Loucy (cell line): ENCODE results near the gene BMP6.

ENCODE experiments used
- H2AFZ ChIP-seq: fragments of 200-600 bp; sonication (generic); 2 replicates; pipeline ENCODE4 v1.6.0; 2016; ENCODE audit warnings: antibody characterized with exemption, mild to moderate bottlenecking, low read length, moderate library complexity
- H3F3A ChIP-seq: fragments of 200-600 bp; 2 replicates; pipeline ENCODE4 v1.6.0; 2016; ENCODE audit warnings: antibody characterized with exemption, low read depth, mild to moderate bottlenecking
- H3K27me3 ChIP-seq: fragments of 200-600 bp; sonication (generic); 2 replicates; pipeline ENCODE4 v1.6.1; 2014; ENCODE audit warnings: low read length, mild to moderate bottlenecking; ENCODE audit not compliant: insufficient read depth, poor library complexity, severe bottlenecking
- H3K36me3 ChIP-seq: fragments of 200-600 bp; sonication (generic); 2 replicates; pipeline ENCODE4 v1.6.1; 2016; ENCODE audit warnings: low read length; ENCODE audit not compliant: insufficient read depth
- H3K4me1 ChIP-seq: fragments of 200-600 bp; sonication (generic); 2 replicates; pipeline ENCODE4 v1.5.1; 2014; ENCODE audit warnings: low read length, mild to moderate bottlenecking; ENCODE audit not compliant: insufficient read depth, poor library complexity, severe bottlenecking
- H3K4me2 ChIP-seq: fragments of 200-600 bp; sonication (generic); 2 replicates; pipeline ENCODE4 v1.6.0; 2014; ENCODE audit warnings: antibody characterized with exemption, low read length, low read depth, mild to moderate bottlenecking; ENCODE audit not compliant: poor library complexity, severe bottlenecking
- H3K4me3 ChIP-seq: fragments of 200-600 bp; sonication (generic); 2 replicates; pipeline ENCODE4 v1.5.1; 2014; ENCODE audit warnings: low read length, mild to moderate bottlenecking, mixed read lengths; ENCODE audit not compliant: poor library complexity, severe bottlenecking
- H3K79me2 ChIP-seq: fragments of 200-600 bp; sonication (generic); 2 replicates; pipeline ENCODE4 v1.6.1; 2014; ENCODE audit warnings: low read length; ENCODE audit not compliant: insufficient read depth
- H3K9ac ChIP-seq: fragments of 200-600 bp; sonication (generic); 2 replicates; pipeline ENCODE4 v1.6.0; 2014; ENCODE audit warnings: mild to moderate bottlenecking, low read depth, low read length, moderate library complexity; ENCODE audit not compliant: poor library complexity, severe bottlenecking
- H3K9me2 ChIP-seq: fragments of 200-600 bp; sonication (generic); replicated peaks from 2 replicates; pipeline ENCODE4 v1.6.1; 2016; ENCODE audit warnings: low read depth, low read length, mixed read lengths
- H3K9me3 ChIP-seq: fragments of 200-600 bp; sonication (generic); 2 replicates; pipeline ENCODE4 v1.6.1; 2014; ENCODE audit warnings: mild to moderate bottlenecking, antibody characterized with exemption, low read length, low read depth; ENCODE audit not compliant: insufficient read depth
- H4K20me1 ChIP-seq: fragments of 200-600 bp; sonication (generic); 2 replicates; pipeline ENCODE4 v1.6.0; 2014; ENCODE audit warnings: antibody characterized with exemption, low read length, mild to moderate bottlenecking; ENCODE audit not compliant: insufficient read depth, poor library complexity, severe bottlenecking
- EZH2phosphoT487 ChIP-seq: fragments of 200-600 bp; IDR thresholded peaks from 2 replicates; pipeline ENCODE4 v1.6.1; 2018; ENCODE audit warnings: antibody characterized with exemption, mild to moderate bottlenecking, moderate library complexity, borderline replicate concordance
- TF ChIP-seq, protein P1 (sequence below): fragments of 200-600 bp; sonication (generic); conservative IDR thresholded peaks from 2 replicates; pipeline ENCODE4 v1.5.1; 2014; ENCODE audit warnings: mild to moderate bottlenecking, antibody characterized with exemption, low read length

BMP6 gene

DNA sequence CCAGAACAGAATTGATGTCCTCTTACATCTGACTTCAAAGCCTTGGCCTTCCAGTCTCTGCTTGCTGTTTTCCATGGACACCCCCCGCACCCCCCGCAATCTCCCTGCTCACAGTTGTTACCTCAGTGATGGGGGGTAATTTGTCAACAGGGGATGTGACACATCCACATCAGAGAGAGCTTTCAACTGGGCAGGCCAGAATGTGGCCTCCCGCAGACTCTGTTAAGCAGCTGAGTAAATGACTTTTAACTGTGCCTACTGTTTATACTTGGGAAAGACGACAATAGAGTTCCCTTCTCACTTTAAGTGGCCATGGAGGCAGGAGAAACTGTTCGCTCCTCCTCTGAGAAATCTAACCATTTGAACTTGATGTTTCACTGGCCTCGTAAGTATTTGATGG is 133.7 kb downstream of the BMP6 start:
- H3K4me2 ChIP-seq, result no peak overlapping the region
- TF ChIP-seq EZH2phosphoT487, result no peak
- TF ChIP-seq, protein P1, sequence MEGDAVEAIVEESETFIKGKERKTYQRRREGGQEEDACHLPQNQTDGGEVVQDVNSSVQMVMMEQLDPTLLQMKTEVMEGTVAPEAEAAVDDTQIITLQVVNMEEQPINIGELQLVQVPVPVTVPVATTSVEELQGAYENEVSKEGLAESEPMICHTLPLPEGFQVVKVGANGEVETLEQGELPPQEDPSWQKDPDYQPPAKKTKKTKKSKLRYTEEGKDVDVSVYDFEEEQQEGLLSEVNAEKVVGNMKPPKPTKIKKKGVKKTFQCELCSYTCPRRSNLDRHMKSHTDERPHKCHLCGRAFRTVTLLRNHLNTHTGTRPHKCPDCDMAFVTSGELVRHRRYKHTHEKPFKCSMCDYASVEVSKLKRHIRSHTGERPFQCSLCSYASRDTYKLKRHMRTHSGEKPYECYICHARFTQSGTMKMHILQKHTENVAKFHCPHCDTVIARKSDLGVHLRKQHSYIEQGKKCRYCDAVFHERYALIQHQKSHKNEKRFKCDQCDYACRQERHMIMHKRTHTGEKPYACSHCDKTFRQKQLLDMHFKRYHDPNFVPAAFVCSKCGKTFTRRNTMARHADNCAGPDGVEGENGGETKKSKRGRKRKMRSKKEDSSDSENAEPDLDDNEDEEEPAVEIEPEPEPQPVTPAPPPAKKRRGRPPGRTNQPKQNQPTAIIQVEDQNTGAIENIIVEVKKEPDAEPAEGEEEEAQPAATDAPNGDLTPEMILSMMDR, result no peak
- H3K79me2 ChIP-seq, result no peaks in the 10 kb centered on the region
- H3K27me3 ChIP-seq, result no peaks in the 10 kb centered on the region
- H3F3A ChIP-seq, result no peaks in the 10 kb centered on the region
- no peak overlapping the region for H3K9ac ChIP-seq
- no peak overlapping the region for H3K4me3 ChIP-seq
- H3K36me3 ChIP-seq, result no peaks in the 10 kb centered on the region
- H3K9me3 ChIP-seq, result no peaks in the 10 kb centered on the region
- no peak overlapping the region for H2AFZ ChIP-seq
- H3K9me2 ChIP-seq, result no peaks in the 10 kb centered on the region
- H4K20me1 ChIP-seq, result no peaks in the 10 kb centered on the region
- H3K4me1 ChIP-seq, result no peaks in the 10 kb centered on the region

DNA sequence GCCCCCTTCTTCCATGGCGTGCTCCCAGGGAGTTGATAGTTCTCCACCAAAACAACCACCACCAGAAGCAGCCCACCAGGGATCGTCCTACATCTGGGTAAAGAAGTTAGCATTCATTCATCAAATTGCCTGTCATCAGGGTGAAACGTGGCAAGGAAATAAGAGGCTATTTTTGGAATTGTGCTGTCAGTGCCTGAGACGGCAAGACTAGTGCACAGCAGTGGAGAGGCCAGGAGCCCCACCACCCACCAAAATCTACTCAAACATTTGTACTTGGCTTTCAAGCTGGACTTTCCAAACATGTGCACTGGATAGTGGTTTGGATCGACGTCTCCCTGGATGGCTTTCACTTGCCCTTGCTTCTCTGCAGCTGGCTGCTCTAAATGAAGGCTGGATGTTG is 139.9 kb downstream of the BMP6 start:
- Histone ChIP-seq H3K4me2 (no peak overlapping the region), H3K9ac (no peak overlapping the region), H3K9me3 (no peaks in the 10 kb centered on the region), H2AFZ (no peak overlapping the region), H3K36me3 (no peaks in the 10 kb centered on the region), H3K4me1 (no peaks in the 10 kb centered on the region), H3K27me3 (no peaks in the 10 kb centered on the region), H4K20me1 (no peaks in the 10 kb centered on the region), H3K4me3 (no peak overlapping the region), H3K9me2 (no peaks in the 10 kb centered on the region), H3F3A (no peaks in the 10 kb centered on the region), H3K79me2 (no peaks in the 10 kb centered on the region)
- TF ChIP-seq EZH2phosphoT487, result no peak
- TF ChIP-seq, protein P1, result no peak

DNA sequence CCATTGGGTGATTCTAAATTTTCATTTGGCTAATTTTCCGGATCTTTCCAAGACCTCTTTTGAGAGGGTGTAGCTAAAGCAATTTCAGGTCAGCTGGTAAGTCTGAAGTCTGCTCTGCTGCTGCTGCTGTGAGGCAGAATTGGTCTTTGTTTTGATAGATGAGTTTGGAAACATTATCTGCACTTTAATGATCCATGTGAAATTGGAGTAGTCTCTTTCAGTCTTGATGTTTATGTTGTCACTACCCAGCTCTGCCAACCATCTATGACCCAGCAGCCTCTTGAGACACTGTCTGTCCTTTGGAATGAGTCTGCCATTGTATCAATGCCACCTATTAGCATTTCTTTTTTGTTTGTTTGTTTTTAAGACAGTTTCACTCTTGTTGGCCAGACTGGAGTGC is 140.6 kb downstream of the BMP6 start:
- Histone ChIP-seq H3K9me3 (no peaks in the 10 kb centered on the region), H3K4me1 (no peaks in the 10 kb centered on the region), H3K79me2 (no peaks in the 10 kb centered on the region), H3K9me2 (no peaks in the 10 kb centered on the region), H3K4me2 (no peak overlapping the region), H3K9ac (no peak overlapping the region), H3K36me3 (no peaks in the 10 kb centered on the region), H3K27me3 (no peaks in the 10 kb centered on the region), H2AFZ (no peak overlapping the region), H4K20me1 (no peaks in the 10 kb centered on the region), H3K4me3 (no peak overlapping the region), H3F3A (no peaks in the 10 kb centered on the region)
- TF ChIP-seq, protein P1, result no peak
